Ovary (tissue), 9 donors: ENCODE measurements around the gene TMEM45A. TPM values are rescaled to one million over a fixed set of nuclear protein-coding genes. Genes with fewer than 3 reads are reported as not detected.

ENCODE experiments used
- DNase-seq, 5 donors: peaks; one replicate each; pipeline ENCODE4 v3.0.0-alpha.2; 2019 to 2020
- H3K27ac ChIP-seq, 2 donors: fragments of 200-600 bp; one replicate each; pipeline versions ENCODE4 v1.5.1 to v1.8.0; 2019 to 2022
- H3K27me3 ChIP-seq: fragments of 200-600 bp; one replicate; pipeline ENCODE4 v1.8.0; 2022
- H3K36me3 ChIP-seq: fragments of 200-600 bp; sonication (generic); one replicate; pipeline ENCODE4 v1.5.1; 2019
- H3K4me1 ChIP-seq: one replicate; pipeline ENCODE4 v1.8.1; 2013; ENCODE audit warnings: mild to moderate bottlenecking, moderate library complexity; ENCODE audit not compliant: insufficient read depth
- H3K4me3 ChIP-seq: fragments of 200-600 bp; sonication (generic); one replicate; pipeline ENCODE4 v1.5.1; 2017
- H3K9me3 ChIP-seq, 2 donors: fragments of 200-600 bp in 1 of 2; sonication (generic) in 1 of 2; one replicate each; pipeline versions ENCODE4 v1.5.1 to v1.8.1; 2013 to 2019; ENCODE audit warnings: mild to moderate bottlenecking in 1 of 2, moderate library complexity in 1 of 2
- CTCF ChIP-seq, 3 donors: fragments of 450-650 bp in 2 of 3; fragments of 200-600 bp in 1 of 3; IDR thresholded peaks; one replicate each; pipeline versions ENCODE4 v1.5.1 to v1.8.0; 2016 to 2022; ENCODE audit warnings: antibody characterized with exemption in 3 of 3, mild to moderate bottlenecking in 1 of 3
- EP300 ChIP-seq: sonication (generic); formaldehyde crosslinking; IDR thresholded peaks from one replicate; pipeline ENCODE4 v1.6.1; 2017; ENCODE audit warnings: antibody characterized with exemption
- POLR2A ChIP-seq: fragments of 450-650 bp; IDR thresholded peaks from one replicate; pipeline ENCODE4 v1.6.1; 2017; ENCODE audit warnings: antibody characterized with exemption, mild to moderate bottlenecking, moderate library complexity
- WGBS, 3 donors: extraction: QIAGEN DNeasy Blood & Tissue Kit in 1 of 3; methylation state at CpG; one replicate each; pipeline versions ENCODE4 v1.1.5 to v1.1.7; 2013 to 2017; 5-methylcytosine and 5-hydroxymethylcytosine counted together
- intact Hi-C, 4 donors: fragments of 100-400 bp; cut with DNase I; formaldehyde crosslinking; loops; one replicate each; pipeline versions ENCODE4 v1.11.0 to v1.15.1; 2022 to 2023
- polyA plus RNA-seq, 2 donors: library from polyadenylated mRNA; stranded (reverse); fragments of 200-250 nt in 1 of 2; fragments of 350-450 nt in 1 of 2; fragmentation: Illumina TruSeq in 1 of 2; extraction: RNeasy Lipid Tissue Mini Kit (QIAGEN cat#74804) in 1 of 2; gene quantifications; one replicate each; pipeline ENCODE4 v1.2.3, GENCODE V29; 2013 to 2014
- total RNA-seq, 7 donors: library from RNA; depleted of rRNA in 2 of 7; stranded (reverse); fragments of >200 nt in 2 of 7; fragmentation: NEBNext Ultra II Directional in 3 of 7; extraction: Animal tissue kit (Norgen Biotek cat#: 25700) in 3 of 7; gene quantifications; one replicate each; pipeline versions ENCODE4 v1.1.0 to v1.2.4, GENCODE V29; 2016 to 2023
- donor health status: DM: no; HTN: no; CAD: no; lungs with moderate emphysema.
- donor health status: DM: no; HTN: no; CAD: no.
- donor health status: Bipolar disorder and iron deficiency.
- donor health status: DM: yes; HTN: yes; CAD: no.
- donor health status: DM: no; HTN: no; CAD: no.
- donor health status: DM: yes; HTN: yes; CAD: no.

The TMEM45A gene
- total and polyA plus RNA-seq, 9 donors, result 6.1 to 72.0 (median 9.1) TPM

- Histone ChIP-seq H3K27me3 (no peaks in the 10 kb centered on the region), H3K4me1 (no peaks in the 10 kb centered on the region), H3K27ac (no peak overlapping the region), H3K36me3 (no peaks in the 10 kb centered on the region), H3K9me3 (no peaks in the 10 kb centered on the region), H3K4me3 (no peak overlapping the region)
- WGBS, 3 donors, result 79 to 83% (median 81%) methylated on average over 11 of the region's 11 CpGs
- intact Hi-C loops, result no loop called here
- TF ChIP-seq EP300 (no peak), POLR2A (no peak), CTCF (IDR thresholded peaks at IDR 0.05) (no peak)
- no peak for DNase-seq
Observed at GRCh38 chr3:100600181-100601042, 108.0 kb downstream of the TMEM45A start.

DNA sequence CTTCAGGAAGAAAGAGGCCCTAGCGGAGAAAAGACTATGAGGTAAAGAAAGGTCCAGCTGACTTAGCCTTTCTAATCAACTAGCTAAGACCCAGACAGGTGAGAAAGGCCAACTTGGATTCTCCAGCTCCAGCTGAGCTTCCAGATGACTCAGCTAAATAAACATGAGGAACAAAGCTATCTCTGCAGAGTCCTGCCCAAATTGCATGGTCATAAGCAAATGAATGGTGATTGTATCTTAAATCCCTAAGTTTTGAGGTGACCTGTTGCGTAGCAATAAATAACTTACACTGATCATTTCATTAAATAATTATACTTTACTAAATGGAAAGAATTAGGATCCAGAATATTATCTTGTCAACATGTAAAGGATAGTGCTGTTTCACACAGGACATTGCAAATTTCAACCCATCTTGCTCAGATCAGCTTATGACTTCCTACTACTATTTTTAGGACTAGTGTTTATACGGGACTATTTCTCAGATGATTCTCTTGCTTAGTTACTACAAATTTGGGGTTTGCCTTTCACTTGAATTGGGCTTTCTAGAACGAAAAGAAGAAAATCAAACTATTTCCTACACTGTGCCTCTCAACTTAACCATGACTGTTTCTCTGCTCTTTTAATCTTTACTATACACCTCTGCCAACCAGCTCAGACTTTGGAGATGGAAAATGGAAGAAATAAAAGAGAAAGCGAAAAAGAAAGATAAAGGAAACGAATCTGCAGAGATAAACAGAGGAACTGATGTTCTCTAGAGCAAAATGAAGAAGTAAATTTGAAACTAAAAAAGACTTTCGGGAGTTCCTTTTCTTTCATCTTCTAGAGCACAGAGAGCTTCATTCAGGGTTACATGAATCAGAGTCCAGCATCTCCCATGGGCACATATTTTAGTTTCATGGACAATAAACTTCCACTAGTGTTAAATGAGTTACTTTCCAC lies 110.4 kb downstream of the TMEM45A start:
- no peak overlapping the region for H3K27ac ChIP-seq
- WGBS, 3 donors, result 56 to 62% (median 62%) methylated on average over 7 of the region's 7 CpGs
- intact Hi-C loops, result no loop called here
- H3K4me1 ChIP-seq, result no peaks in the 10 kb centered on the region
- DNase-seq, result no peak
- no peaks in the 10 kb centered on the region for H3K27me3 ChIP-seq
- H3K36me3 ChIP-seq, result no peaks in the 10 kb centered on the region
- H3K9me3 ChIP-seq, result no peaks in the 10 kb centered on the region
- H3K4me3 ChIP-seq, result no peak overlapping the region
- TF ChIP-seq CTCF (IDR thresholded peaks at IDR 0.05) (no peak), EP300 (no peak), POLR2A (no peak)

DNA sequence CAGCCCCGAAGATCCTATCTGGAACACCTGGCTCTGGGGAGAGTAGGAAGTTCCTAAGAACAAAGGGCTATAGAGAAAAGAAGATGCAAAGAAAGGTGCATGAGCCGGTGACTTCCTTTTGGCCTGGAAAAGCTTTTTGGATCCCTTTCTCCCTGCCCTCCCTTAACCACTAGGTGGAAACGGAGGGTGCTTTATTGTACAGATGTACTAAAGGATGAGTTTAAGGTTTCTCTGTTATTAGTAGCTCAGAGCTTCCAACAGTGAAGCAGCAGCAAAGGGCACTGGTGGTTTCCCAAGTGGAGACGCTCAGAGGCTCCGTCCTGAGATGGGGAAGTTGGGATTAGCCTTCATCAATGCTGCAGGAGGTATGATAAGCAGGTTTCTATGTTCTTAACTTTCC lies 111.0 kb downstream of the TMEM45A start:
- TF ChIP-seq EP300 (no peak), CTCF (IDR thresholded peaks at IDR 0.05) (no peak), POLR2A (no peak)
- no peaks in the 10 kb centered on the region for H3K36me3 ChIP-seq
- intact Hi-C loops, result no loop called here
- DNase-seq, result no peak
- no peaks in the 10 kb centered on the region for H3K9me3 ChIP-seq
- H3K27me3 ChIP-seq, result no peaks in the 10 kb centered on the region
- 31 to 41% (median 34%) methylated on average over 5 of the region's 5 CpGs for WGBS, 3 donors
- no peak overlapping the region for H3K27ac ChIP-seq
- no peak overlapping the region for H3K4me3 ChIP-seq
- no peaks in the 10 kb centered on the region for H3K4me1 ChIP-seq

DNA sequence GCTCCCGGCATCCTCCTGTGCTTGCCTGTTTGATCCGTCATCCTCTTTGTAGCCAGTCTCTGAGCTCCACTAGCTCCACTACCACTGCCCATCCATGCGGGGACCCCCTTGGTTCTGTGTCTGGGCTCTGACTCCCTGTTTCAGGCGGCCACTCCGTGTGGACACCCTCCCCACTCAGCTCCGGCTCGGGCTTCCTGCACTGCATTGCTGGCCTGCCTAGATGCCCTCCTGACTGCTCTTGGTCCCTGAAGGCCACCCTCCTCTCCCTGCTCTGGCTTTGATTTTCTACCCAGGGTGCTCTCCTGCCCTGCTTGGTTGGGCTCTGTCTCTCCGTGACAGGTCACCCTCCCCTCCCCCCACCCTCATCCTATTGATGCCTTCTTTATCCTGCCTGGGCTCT lies 112.9 kb downstream of the TMEM45A start:
- Histone ChIP-seq H3K4me3 (no peak overlapping the region), H3K27me3 (no peaks in the 10 kb centered on the region), H3K4me1 (no peaks in the 10 kb centered on the region), H3K27ac (no peak overlapping the region), H3K36me3 (no peaks in the 10 kb centered on the region), H3K9me3 (no peaks in the 10 kb centered on the region)
- DNase-seq, result no peak
- WGBS, 3 donors, result 83 to 92% (median 87%) methylated on average over 8 of the region's 8 CpGs
- intact Hi-C loops, result no loop called here
- TF ChIP-seq EP300 (no peak), CTCF (IDR thresholded peaks at IDR 0.05) (no peak), POLR2A (no peak)
